Prostate gland (tissue), 2 donors: ENCODE results near the gene CST4.

Experiments
- CTCF ChIP-seq, 4 experiments: fragments of 200-600 bp in 2 of 4; fragments of 450-650 bp in 2 of 4; sonication (generic) in 2 of 4; IDR thresholded peaks; 1 replicate in 3 of 4; 2 replicates in 1 of 4; pipeline ENCODE4 v1.5.1; 2016 to 2019; ENCODE audit warnings: antibody characterized with exemption in 4 of 4, mild to moderate bottlenecking in 2 of 4, moderate library complexity in 2 of 4
- POLR2AphosphoS5 ChIP-seq: sonication (generic); formaldehyde crosslinking; IDR thresholded peaks from one replicate; pipeline ENCODE4 v1.6.1; 2017; ENCODE audit warnings: antibody characterized with exemption

DNA sequence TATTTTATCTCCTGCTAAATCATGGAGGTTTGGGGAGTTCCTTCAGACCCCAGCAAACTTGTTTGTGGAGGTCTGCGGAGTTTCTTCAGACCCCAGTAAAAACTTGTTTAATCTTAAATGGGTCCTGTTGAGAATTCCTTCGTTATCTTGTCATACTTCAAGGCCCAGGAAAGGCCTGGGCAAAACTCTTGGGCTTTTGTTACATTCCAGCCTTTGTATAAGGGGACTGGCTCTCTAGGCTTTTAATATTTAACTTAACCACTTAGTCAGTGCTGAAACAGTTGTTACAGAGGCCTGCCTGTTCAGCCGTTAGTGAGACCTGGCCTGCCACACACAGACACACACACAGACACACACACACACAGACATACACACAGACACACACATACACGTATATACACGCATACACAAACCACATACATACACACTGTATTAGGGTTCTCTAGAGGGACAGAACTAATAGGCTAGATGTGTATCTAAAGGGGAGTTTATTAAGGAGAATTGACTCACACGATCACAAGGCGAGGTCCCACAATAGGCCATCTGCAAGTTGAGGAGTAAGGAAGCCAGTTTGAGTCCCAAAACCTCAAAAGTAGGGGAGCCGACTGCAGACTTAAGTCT lies 29.7 kb downstream of the CST4 start:
- TF ChIP-seq CTCF (IDR thresholded peaks at IDR 0.05) (no peak), POLR2AphosphoS5 (no peak)
